Stimulated activated CD4-positive, alpha-beta T cell treated with anti-CD3 and anti-CD28 coated beads, TNF-alpha, amount 100 ng/mL, for 1 hour (primary cell): ENCODE data around the gene DBP.

Experiments
- DNase-seq, 3 donors: peaks; one replicate each; pipeline ENCODE4 v3.0.0-alpha.2; 2020; ENCODE audit warnings: low read depth in 3 of 3, low spot score in 1 of 3

The DBP gene

DNA sequence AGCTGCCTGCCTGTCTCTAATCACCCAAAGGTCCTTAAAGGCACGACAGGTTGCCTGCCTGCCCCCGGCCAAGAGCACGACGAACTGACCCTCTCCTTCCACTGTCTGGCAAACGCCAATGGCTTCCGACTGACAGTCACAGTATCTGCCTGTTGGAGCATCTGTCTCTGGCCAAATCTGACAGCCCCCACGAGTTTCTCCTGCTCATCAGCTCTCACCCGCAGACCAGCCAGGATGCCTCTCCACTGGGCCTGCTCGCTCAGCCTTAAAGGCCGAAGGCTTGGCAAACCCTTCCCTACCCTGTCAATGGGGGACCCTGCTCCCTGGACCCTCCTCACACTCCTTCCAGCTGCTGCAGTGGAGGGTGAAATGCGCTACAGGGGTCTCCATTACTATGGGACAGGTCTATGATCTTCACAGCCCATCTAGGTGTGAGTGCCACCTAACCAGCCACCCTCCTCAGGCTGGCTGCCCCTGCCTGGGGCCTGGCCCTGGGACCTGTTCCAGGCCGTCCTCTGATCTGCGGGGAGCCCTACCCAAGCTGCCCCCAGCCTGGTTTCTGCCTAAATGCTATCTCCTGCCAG lies 23.2 kb downstream of the DBP start:
- no peak for DNase-seq

DNA sequence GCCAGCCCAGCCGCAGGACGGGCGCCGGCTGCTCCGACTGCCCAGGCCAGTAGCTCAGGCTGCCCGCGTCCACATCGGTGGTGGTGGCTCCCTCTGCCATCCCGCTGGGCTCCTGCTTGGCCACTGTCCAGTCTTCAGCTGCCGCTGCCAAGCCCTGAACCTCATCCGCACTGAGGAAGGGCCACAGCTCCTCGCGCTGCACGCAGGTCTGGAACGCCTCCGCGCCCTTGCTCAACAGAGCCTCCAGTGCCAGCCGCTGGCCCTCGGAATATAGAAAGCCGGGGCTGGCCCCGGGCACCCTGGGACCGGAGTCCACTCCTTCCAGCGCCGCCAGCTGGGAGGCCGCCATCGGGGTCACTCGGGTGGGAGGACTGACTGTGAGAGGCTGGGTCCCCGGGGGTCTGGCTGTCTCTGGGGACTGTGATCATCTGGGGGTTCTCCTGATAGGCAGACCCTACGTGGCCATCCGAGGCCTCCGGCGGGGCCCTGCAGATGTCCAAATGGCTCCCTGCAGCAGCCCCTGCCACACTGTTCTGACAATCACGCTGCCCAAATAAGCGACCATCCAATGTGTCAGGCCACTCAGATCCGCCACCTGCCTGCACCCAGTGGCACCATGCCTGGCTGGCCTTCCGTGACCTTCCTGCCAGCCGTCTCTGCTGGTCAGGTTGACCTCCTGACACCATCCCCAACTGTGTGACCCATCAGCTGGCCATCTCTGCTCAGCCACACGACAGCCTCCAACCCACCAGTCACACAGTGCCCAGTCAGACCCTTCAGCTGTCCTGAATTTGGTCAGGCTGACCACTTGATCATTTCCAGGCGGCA lies 23.9 kb downstream of the DBP start:
- DNase-seq = no peak

DNA sequence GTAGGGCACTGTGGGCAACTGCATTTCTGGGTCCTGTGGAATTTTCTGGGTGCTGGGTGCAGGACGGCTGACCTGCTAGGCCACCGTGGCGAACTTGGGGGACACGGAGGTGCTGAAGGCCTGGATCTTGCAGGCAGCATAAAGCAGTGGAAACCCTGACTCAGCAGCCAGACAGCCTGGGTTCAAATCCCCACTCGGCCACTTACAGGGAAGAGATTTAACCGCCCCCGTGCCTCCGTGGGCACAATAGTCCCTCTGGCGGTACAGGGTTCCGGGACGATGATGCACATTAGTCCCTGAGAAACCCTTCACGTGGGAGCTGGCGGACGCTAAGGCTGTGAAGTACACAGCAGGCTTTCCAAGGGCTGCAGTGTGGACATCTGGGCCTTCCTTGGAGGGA lies 25.3 kb downstream of the DBP start:
- DNase-seq = no peak

DNA sequence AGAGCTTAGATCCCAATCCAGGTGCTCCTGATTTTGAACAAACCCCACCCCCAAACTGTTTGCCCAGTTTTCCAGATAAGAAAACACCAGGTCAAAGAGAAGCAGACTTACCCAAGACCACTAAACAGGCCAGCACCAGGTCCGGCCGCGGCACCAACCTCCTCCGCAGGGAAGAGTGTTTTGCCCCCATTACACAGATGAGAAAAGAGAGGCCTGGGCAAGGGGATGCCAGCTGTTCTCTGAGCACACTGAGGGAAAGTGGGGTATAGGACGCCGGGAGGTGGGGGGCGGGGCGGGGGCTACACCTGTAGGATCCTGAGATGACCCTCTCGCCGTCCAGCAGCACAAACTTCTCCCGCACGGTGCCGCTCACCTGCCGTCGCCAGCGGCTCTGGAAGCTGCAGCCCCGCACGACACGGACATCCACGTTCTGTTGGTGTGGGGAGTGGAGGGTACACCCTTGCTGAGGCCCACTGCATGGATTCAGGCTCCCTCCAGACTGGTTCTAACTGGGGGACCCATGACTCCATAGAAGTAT lies 27.5 kb downstream of the DBP start:
- DNase-seq = no peak

DNA sequence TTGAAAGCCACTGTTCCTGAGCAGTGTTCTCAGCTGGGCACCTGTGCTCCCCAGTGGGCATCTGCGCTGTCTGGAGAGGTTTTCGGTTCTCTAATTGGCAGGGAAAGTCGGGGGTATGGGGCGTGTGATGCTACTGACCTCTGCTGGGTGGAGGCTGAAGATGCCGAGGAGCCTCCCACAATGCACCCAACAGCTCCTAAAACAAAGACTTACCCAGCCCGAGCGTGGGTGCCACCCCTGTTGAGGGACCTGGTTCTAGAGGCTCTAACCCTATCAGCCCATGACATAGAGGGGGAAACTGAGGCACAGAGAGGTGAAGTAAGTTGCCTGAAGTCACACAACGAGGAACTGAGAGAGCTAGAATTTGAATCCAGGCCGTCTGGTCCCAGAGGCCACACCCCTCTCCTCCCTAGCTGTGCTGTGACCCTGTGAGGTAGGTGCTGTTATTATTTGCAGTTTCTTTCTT lies 28.3 kb downstream of the DBP start:
- peak in 1 of 3 donors; percentile 34 for DNase-seq

DNA sequence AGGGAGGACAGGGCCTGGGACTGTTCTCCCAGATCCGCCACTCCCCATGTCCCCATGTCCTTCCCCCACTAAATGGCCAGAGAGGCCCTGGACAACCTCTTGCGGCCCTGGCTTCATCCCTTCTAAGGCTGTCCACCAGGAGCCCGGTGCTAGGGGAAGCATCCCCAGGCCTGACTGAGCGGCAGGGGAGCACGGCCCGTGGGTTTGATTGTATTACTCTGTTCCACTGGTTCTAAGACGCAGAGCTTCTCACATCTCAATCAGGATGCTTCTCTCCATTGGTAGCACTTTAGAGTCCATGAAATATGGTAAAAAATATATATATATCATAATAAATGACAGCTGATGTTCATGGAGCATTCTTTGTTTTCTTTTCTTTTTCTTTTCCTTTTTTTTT lies 29.8 kb downstream of the DBP start:
- no peak for DNase-seq

DNA sequence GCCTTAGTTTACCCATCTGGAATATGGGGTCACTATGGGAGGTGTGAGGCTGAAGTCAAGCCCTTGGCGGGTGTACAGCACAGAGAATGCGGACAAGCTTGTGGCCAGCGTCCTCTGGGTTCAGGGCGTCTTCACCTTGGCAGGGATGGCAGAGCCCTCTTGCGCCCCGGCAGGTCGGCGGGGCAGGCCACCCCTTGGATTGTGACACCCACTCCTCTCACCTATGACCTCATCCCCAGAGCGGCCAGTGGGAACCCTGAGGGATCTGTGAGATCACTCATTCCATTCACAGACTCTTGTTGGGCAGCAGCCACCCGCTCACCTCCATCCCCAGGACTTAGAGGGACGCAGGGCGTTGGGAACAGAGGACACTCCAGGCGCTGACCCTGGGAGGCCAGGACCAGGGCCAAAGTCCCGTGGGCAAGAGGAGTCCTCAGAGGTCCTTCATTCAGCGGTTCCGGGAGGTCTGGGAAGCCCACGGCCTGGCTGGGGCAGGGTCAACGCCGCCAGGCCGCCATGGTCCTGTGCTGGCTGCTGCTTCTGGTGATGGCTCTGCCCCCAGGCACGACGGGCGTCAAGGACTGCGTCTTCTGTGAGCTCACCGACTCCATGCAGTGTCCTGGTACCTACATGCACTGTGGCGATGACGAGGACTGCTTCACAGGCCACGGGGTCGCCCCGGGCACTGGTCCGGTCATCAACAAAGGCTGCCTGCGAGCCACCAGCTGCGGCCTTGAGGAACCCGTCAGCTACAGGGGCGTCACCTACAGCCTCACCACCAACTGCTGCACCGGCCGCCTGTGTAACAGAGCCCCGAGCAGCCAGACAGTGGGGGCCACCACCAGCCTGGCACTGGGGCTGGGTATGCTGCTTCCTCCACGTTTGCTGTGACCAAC lies 30.5 kb downstream of the DBP start, which contains the start of gene SPACA4:
SPACA4 (plus strand) TSS at position 280 of the 896 bp plus-strand sequence; CDS start at position 517, 237 bp downstream.
- no peak for DNase-seq

DNA sequence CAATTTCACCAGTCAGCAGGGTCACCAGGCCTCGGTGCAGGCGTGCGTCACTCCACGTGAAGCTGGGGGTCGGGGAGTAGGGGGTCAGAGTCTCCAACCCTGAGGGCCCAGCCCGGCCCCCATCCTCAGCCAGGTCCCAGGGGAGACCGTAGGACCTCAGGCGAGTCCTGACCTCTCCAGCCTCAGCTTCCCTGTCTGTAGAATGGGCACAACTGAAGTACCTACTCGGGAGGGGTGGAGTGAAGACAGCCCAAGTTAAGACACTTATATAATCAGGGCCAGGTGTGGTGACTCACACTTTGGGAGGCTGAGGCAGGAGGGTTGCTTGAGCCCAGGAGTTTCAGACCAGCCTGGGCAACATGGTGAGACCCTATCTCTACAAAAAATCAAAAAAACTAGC lies 33.3 kb downstream of the DBP start:
- DNase-seq = no peak

DNA sequence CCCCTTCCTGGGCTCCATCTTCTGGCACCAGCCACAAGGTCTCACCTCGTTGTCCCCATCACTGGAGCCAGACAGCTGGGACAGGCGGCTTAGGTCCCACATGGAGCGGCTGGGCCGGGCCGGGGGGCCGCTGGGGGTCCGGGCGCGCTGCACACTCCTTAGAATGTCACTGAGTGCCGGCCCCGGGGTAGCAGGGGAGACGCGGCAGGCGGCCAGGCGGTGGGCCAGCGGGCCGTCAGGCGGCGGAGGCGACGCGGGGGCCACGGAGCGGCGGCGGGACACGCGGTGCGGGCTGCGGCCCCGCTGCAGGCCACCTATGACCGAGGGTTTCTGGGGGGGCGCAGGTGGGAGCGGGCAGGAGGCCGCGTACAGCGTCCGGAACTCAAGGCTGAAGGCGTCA lies 33.7 kb downstream of the DBP start:
- DNase-seq = no peak

DNA sequence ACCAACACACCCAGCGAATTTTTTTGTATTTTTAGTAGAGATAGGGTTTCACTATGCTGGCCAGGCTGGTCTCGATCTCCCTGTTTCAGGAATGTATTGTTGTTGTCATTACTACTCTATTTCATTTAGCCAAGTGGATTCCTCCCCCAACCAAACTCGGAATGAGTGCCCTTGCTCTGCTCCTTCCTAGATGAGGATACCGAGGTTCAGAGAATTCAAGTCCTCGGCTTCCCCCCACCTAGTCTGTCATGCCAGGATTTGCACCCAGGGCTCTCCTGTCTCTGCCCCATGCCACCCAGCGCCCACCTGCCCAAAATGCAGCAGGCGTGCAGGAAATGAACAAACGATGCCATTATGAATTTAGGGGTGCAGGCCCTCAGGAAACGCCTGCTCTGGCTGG lies 34.2 kb downstream of the DBP start:
- DNase-seq = no peak

DNA sequence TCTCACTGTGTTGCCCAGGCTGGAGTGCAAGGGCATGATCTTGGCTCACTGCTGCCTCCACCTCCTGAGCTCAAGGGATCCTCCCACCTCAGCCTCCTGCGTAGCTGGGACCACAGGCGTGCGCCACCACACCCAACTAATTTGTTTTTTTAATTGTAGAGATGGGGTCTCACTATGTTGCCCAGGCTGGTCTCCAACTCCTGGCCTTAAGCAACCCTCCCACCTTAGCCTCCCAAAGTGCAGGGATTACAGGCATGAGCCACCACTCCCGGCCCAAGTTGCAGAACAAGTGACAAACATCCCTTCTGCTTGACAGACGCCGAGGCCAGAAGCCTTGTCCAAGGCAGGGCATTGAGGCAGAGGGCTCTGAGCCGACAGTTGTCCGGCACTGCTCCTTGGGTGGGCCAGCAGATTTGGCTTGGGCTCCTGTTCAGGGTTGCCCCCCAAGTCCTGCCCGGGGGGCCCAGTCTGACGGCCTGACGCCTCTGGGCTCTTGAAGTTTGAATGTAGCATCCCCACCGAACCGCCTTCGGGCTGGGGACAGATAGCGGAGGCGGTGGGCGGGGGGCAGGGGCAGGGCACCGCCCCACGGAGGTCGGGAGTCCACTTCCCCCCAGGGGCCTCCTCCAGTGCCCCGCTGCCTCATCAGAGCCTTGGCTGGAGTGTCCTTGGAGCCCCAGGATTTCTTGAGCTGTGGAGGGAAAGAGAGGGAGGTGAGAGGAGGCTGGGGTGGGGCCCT lies 36.3 kb downstream of the DBP start:
- DNase-seq = no peak

DNA sequence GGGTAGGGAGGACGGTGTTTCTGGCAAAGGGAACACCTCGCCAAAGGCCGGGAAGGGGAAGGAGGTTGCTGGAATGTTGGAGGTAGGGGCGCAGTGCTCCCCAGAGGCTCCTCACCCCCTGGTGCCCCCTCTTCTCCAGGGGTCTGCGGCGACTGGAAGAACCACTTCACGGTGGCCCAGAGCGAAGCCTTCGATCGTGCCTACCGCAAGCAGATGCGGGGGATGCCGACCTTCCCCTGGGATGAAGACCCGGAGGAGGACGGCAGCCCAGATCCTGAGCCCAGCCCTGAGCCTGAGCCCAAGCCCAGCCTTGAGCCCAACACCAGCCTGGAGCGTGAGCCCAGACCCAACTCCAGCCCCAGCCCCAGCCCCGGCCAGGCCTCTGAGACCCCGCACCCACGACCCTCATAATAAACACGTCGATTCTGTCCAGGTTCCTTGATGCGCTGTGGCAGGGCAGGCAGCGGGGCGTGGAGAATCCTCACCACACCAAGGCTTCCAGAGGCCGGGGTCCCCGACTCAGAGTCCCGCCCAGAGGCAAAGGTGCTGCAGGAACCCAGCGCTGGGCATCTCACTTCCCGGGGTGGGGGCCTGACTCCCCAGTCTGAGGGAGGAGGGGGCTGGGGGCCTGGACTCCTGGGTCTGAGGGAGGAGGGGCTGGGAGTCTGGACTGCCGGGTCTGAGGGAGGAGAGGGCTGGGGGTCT lies 38.0 kb downstream of the DBP start:
- no peak for DNase-seq

DNA sequence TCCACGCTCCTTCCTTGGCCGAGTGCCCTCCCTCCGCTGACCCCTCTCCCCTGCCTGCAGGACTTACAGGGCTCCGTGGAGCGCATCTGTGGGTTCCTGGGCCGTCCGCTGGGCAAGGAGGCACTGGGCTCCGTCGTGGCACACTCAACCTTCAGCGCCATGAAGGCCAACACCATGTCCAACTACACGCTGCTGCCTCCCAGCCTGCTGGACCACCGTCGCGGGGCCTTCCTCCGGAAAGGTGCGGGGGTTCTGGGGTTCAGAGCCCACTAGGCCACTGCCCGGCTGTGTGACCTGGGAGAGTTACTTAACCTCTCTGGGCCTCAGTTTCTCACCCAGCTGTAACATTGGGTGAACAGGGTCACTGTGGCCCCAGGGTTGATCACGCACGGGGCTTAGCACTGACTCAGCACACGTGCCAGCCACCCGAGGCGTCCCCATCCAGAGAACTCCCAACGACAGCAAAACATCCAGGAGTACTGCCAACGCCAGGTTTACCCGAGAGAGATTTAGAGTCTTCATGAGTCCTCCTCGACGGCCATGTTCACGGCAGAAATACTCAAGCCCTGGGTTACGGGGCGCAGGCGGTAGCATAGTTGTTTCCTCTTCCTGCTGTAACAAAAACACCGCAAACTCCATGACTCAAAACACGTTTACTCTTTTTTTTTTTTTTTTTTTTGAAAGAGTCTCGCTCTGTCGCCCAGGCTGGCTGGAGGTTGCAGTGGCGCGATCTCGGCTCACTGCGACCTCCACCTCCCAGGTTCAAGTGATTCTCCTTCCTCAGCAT lies 40.3 kb downstream of the DBP start:
- no peak for DNase-seq

DNA sequence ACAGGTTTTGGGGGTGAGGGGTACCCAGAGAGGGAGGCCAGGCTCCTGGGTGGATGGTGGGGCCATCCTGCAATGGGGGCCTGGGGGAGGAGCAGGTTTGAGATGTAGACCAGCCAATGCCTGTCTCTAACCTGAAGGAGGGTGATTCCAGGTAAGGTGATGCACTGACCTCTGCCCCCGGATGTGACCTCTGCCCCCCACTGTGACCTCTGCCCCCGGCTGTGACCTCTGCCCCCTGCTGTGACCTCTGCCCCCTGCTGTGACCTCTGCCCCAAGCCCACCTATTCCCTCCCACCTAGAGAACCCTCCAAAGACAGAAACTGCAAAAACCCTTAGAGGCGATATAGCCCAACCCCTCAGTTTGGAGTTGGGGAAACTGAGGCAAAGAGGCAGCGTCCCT lies 40.9 kb downstream of the DBP start:
- DNase-seq = no peak

DNA sequence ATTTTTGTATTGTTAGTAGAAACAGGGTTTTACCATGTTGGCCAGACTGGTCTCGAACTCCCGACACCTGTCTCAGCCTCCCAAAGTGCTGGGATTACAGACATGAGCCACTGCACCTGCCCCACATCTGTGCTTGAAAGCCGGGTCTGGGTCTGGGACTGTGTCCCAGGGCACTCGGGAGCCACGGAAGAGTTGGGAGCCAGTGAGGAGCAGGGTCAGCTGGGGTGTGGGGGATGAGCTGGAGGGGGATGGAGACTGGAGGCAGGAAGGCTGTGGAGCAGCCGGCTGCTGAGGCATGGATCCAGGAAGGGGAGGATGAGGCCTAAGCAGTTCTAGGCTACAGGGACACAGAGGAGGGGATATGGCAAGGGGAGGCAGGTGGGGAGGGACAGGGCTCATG lies 41.3 kb downstream of the DBP start:
- no peak for DNase-seq

DNA sequence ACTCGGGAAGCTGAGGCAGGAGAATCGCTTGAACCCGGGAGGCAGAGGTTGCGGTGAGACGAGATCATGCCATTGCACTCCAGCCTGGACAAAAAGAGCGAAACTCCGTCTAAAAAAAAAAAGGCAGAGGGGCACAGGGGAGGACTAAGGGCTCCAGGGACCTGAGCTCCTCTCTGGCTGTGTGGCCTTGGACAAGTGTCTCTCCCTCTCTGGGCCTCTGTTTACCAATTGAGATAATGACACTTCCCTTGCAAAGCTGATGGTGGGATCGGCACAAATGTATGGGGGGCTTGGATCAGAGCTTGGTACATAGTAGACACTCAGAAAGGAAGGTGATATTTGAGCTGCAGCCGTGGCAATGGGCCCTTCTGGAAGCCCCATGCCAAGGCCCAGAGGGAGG lies 42.0 kb downstream of the DBP start:
- no peak for DNase-seq

DNA sequence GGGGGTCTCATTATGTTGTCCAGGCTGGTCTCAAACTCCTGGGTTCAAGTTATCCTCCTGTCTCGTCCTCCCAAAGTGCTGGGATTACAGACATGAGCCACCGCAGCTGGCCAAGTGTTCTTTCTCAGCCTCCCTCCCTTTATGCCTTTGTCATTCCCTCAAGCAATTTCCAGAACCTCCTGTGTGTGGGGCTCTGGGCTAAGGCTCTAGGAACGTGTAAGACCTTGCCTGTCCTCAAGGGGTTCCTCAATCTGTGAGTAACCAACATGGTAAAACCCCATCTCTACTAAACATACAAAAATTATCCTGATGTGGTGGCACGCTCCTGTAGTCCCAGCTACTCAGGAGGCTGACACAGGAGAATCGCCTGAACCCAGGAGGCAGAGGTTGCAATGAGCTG lies 46.2 kb downstream of the DBP start:
- no peak for DNase-seq

DNA sequence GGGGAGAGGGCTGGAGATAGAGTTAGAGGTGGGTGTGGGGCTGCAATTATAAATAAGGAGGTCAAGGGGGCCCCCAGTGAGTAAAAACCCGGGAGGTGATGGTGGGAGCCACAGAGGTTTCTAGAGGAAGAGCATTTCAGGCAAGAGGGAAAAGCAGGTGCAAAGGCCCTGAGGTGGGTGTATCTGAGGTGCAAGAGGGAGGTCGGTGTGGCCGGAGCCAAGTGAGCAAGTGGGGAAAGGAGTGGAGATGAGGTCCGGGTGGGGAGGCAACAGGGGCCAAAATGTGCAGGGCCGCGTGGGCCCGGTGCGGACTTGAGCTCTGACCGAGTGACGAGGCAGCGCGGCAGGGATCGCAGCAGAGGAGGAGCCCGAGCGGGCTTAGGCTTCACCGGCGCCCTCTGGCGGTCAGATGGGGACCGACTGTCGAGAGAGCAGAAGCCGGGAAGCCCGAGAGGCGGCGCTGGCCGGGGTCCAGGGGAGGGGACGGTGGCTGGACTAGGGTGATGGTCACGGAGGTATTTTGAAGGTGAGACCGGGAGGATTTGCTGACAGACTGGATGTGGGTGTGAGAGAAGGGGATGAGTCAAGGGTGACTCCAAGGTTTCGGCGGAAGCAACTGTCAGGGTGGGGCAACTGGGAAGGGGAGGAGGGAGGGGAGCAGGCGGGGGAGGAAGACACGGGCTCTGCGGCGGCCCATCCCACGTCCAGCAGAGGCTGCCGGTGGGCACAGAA lies 48.3 kb downstream of the DBP start:
- peak; percentile 54 to 80 (median 67) for DNase-seq

DNA sequence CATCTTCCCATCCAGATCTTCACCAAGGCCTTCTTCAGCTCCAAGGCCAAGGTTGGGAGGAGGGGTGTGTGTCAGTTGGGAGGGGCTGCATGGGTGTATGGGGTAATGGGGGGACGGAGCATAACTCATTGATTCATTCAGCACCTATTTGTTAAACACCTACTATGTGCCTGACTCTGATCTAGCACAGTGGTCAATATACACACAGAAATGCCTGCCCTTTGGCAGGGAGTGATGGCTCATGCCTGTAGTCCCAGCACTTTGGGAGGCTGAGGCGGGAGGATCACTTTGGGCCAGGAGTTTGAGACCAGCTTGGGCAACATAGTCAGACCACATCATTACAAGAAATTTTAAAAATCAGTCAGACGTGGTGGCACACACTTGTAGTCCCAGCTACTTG lies 49.8 kb downstream of the DBP start:
- DNase-seq = no peak
